Inflammatory macrophage treated with lipopolysaccharide for 4 hours (primary cell): Measurements from ENCODE around the gene SERPINE1.

ENCODE experiments used
- DNase-seq: peaks from one replicate; pipeline ENCODE4 v3.0.0-alpha.2; 2020

The SERPINE1 gene

DNA sequence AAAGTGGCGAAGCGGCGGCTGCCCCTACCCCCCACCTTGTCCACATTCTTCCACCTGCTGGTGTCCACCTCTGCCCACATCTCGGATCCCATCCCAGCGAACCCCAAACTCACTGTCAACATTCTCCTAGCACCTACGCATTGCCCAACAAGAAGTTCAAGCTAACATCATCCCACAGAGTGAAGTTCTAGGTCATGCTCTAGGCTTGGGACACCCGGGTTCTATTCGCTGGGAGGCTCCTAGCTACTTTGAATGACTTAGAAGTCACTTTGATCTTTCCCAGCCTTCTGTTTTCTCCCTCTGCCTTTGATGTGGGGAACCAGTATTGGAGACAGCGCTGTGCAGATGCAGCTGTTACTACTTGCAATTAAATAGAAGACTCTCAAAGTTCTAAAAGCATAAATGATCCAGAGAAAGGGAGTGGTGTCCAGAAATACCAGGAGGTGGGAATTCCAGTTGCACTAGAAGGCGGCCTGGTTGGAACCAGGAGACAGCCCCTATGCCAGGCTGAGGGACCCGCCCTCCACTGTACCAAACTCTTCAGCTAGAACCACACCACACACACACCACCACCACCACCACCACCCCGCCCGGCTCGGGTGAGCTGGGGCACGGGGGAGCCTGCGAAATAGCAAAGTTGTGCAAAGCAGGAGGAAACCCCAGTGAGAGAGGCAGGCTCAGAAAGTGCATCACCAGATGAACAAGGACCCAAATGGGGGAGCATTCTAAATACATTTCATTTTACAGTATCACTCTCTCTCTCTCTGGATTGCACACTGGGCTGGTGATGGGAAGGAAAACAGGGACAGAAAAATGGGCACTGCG, 43.9 kb downstream of the SERPINE1 start:
- peak; percentile 54 for DNase-seq

DNA sequence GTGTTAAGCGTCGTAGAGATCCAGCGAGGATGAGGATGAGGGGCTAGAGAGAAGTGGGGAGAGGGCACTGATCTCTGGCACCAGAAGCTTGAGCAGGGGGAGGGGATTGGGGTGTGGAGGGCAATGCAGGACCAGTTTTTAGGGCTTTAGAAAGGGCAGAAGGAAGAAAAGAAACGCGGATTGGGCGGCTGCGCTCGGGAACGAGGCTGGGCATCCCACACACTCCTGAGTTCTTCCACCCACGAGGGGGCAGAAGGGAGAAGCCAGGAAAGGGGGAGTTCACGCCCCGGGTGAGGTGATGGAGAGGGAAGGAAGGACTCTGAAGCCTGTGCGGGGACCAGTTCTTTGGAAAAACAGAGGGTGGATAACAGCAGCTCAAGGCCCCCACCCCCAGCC, 44.5 kb downstream of the SERPINE1 start:
- no peak for DNase-seq

DNA sequence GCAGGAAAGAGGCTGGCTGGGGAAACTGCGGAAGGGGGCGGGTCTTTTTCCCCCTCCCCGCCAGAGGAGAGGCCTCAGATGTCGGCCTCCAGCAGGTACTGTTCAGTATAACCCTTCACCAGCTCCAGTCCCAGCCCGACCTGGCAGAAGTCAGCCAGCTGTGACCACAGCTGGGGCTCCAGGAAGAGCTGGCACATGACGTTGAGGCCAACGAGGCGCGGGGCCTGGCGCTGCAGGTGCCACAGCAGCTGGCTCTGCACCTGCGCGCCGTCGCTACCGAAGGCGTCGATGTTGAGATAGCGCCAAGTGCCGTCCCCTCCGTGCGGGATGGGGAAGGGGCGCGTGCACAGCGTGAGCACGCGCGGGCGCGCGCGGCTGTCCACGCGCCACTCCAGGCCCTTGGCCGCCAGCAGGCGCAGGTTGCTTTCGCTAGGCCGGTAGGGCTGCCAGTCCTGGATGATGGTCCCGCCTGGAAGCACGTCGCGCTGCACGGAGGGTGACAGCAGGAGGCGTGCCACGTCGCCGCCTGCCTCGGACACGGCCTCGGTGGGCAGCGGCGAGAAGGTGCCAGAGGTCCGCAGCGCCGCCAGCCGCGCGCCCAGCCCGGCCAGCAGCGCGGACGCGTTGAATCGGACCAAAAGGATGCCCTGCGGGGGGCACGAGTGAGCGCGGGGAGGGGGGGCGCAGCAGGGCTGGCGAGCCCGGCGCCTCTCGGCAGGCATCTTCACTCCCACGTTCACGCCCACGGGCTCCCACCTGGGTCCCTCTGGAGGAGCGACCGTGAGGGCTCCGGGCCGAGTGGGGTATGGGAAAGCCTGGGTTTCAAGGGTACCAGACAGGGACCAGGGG, 45.3 kb downstream of the SERPINE1 start:
- no peak for DNase-seq

DNA sequence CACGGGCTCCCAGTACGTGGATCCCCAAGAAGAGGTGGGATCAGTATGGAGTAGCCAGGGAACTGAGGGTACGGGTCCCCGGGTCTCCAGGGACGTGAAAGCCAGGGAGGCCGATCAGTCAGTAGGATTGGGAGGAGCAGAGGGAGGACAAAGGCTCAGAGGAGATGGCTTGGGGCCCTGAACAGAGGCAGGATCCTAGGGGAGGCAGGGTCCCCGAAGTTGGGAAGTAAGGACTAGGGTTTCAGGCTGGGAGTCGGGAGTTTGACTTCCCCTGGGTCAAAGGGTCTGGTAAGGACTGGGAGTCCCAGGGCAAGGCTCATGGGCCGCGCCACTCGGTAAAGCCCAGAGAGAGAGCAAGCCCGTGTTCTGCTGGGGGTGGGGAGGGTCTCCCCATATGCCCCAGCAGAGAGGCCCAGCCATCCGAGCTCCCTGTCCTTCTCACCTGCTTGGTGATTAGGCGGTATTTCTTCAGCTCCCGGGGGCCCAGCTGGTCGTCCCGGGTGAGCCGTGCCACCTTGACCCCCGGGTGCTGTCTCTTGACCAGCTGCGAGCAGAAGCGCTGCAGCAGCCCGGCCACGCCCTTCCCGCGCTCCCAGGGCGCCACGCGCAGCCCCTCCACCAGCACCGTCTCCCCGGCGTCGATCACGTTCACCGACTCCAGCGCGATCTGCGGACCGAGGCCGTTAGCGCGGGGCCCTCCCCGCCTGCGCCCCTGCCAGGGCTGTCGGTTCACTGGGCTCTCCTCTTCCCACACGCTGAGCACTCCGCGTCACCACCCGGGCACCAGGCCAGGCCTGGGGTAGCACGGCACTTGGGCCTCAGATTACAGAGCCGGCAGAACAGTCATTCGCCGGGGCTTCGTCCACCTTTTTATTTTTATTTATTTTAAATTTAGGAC, 46.2 kb downstream of the SERPINE1 start:
- DNase-seq, result peak; percentile 44

DNA sequence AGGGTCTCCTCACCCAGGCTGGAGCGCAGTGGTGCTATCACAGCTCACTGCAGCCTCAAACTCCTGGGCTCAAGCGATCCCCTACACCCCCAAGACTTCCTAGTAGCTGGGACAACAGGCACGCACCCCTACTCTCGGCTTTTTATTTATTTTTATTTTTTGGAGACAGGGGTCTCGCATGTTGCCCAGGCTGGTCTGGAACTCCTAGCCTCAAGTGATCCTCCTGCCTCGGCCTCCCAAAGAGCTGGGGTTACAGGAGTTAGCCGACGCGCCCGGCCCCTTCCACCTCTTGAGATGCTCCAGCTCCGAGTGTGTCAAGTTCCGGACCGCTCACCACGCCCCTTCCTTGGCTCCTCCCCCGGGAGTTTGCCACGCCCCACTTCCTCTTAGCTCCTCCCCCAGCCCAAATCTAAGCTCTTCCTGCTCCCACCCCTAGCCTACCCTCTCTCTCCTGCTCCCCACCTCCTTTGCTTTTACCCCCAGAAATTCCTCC, 46.9 kb downstream of the SERPINE1 start:
- DNase-seq, result peak; percentile 55

DNA sequence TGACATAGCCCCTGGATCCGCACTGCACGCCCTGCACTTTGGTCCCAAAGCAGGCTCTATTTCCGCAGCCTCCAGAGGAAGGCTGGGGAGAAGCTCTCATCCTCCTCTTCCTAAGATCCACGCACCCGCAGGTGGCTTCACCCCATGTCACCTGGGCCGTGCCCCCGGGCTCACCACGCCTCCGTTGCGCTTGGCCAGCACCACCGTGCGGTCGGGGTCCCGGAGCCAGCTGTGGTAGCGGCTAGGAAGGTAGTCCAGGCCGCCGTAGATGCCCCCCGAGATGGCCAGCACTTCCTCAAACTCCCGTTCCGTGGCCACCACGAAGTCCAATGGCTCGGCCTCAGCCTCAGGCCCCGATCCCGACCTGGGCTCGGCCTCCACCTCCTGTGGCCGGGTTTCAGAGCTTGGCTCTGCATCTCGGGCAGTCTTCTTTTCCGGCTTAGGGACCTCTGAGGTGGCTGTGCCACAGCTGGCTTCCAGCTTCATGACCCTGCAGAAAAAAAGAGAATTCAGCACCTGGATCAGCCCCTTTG, 47.5 kb downstream of the SERPINE1 start:
- DNase-seq, result no peak

DNA sequence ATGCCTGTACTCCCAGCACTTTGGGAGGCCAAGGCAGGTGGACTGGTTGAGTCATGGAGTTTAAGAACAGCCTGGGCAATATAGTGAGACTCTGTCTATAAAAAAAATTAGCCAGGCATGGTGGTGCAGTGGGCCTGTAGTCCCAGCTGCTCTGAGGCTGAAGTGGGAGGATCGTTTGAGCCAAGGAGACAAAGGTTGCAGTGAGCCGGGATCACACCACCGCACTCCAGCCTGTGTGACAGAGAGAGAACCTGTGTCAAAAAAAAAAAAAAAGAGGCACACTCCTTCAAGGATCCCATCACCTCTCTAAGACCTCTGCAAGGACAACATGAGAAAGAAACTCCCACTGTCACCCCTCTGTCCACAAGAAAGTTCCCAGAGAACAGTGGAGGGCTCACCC, 48.8 kb downstream of the SERPINE1 start:
- no peak for DNase-seq

DNA sequence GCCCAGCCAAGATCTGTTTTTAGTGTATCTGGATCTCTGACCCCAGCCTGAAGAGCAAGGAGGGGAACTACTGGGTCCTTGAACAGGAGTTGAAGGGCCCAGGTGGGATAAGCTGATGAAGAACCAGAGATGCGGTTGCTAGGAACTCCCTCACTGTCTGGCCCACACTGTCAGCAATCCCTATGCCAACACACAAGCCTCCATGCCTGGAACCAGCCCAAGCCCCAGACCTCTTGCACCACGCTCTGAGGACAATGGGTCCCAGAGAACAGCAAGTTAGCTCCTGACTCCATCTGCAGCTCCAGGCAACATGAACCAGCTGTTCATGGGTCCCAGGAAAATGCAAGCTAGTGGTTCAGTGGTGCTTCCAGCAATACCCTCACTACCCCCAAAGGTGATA, 50.7 kb downstream of the SERPINE1 start:
- no peak for DNase-seq

DNA sequence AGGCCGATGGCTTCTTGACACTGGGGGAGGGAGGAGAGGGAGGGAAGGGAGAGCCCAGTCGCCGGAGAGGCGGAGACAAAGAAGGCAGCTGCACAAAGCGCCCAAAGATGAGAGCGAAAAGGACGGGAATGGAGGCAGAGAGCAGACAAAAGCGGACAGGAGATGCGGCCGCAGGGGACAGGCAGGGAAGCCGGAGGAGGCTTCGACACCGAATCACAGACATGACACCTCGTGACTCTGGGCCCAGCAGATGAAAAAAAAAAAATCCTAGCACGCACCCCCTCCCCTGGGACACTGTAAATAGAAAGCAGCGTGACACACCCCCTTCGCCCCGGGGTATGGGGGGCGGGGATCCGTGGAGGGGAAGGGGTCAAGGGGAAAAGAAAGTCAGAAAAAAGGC, 52.2 kb downstream of the SERPINE1 start:
- no peak for DNase-seq

DNA sequence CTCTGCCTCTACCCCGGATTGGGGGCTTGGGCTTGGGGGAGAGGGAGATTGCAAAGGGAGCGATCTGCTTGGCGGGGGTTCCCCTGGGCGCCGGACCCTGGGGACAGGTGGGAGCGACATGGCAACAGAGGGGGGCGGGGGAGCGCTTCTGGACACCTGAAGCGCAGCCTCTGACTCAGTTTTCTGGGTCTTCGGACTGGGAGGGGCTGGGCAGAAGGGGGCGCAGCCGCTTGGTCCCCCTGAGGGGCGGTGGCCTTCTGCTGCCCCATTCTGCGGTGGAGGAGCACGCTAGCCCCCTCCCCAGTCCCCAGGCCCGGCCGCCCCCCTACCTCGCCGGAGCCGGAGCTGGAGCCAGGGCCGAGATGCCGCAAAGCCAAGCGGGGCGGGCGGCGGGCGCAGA, 52.8 kb downstream of the SERPINE1 start:
- no peak for DNase-seq

DNA sequence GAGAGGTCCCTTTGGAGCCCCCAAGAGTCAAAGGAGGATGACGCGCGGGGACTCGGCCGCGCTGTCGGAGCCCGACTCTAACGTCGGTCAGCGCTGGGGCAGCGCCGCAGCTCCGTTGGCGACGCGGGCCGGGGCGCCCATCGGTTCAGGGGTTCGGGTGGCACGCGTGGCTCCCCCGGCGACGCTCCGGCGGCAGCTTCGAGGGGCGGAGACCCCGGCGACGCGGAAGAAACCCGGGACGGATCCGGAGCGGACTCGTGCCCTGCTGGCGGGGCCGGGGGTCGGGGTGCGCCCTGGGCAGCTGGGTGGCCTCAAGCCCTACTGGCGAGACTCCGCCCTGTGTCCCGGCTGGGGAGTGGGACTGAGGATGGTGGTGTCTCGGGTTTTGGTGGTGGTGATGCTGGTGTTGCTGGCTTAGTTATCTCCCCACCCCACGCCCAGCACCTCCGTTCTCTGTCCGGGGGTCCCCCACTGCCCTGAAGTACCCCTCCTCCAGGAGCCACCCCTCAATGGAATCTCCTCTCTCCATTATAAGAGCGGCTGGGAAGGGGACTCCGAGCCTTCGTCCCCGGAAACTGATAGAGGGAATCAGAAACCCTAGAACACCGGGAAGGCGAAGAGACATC, 53.3 kb downstream of the SERPINE1 start, which contains the start of gene NAT16:
Gene NAT16 (minus strand): TSS at position 164 of the 626 bp plus-strand sequence. CDS start 5,486 bp downstream, outside the sequence.
- DNase-seq, result no peak

DNA sequence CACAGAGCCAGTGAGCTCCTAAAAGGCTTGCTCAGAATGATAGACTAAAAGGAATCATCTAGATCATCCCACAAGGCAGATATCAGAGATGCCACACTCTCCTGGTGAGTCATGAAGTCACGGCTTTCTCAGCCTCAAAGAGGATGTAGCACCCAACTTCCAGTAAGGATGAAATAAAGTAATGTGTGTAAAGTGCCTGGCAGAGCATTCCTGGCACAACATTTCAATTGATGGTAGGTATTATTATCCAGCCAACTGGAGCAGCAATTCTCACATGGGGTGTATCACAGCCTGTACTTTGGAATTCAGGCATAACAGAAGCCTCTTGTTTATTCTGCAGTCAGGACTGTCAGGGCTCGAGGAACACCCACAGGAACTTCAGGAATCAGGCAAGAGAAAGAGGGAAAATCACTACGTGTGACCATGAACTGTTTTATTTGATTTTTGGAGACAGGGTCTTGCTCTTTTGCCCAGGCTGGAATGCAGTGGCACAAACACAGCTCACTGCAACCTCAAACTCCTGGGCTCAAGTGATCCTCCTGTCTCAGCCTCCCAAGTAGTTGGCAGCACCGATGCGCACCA, 58.4 kb downstream of the SERPINE1 start:
- DNase-seq, result peak; percentile 64

DNA sequence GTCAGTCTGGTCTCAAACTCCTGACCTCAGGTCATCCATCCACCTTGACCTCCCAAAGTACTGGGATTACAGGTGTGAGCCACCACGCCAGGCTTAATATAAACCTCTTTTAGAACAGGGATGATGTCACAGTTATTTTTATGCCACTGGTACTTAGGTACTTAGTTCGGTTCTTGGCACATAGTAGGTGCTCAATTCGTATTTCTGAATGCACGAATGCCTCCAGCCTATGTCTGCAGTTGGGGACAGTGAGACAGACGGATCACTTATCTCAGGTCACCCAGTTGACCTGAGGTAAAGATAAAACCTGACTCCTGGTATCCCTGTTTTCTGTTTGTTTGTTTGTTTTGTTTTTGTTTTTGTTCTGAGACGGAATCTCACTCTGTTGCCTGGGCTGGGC, 59.3 kb downstream of the SERPINE1 start:
- no peak for DNase-seq

DNA sequence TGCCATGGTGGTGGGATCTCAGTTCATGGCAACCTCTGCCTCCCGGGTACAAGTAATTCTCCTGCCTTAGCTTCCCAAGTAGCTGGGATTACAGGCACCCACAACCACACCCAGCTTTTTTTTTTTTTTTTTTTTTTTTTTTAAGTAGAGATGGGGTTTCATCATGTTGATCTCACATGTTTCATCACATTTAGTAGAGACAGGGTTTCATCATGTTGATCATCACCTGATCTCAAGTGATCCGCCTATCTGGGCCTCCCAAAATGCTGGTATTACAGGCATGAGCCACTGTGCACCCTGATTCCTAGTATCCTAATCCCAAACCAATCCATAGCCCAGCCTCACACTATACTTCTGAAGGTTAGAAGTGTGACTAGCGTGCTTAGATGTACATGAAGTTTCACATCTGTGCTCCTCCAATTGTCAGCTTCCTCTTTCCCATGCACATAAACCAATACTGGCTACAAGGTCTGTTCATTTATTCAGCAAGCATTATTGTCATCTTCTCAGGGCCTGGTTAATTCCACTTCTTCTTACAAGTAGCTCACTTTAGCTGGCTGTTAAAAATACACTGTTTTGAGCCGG, 60.0 kb downstream of the SERPINE1 start:
- DNase-seq, result peak; percentile 75
